Measurements from ENCODE around the gene TSPAN2. TPM values are rescaled to one million over a fixed set of nuclear protein-coding genes. Genes with fewer than 3 reads are reported as not detected.

TSPAN2 gene
- total and polyA plus RNA-seq, 12 donors: 4.0 to 17.7 (median 6.7) TPM

- DNase-seq (no peak), ATAC-seq (no peak)
- H3K9me3 ChIP-seq: peaks cover 0 to 49% (median 16%) of the 10 kb centered on the region in 11 donors
- no peaks in the 10 kb centered on the region for H3K36me3 ChIP-seq
- no peaks in the 10 kb centered on the region for H3K27me3 ChIP-seq
- no peak overlapping the region for H3K4me3 ChIP-seq
- H3K27ac ChIP-seq: no peak overlapping the region
- TF ChIP-seq, protein P1, sequence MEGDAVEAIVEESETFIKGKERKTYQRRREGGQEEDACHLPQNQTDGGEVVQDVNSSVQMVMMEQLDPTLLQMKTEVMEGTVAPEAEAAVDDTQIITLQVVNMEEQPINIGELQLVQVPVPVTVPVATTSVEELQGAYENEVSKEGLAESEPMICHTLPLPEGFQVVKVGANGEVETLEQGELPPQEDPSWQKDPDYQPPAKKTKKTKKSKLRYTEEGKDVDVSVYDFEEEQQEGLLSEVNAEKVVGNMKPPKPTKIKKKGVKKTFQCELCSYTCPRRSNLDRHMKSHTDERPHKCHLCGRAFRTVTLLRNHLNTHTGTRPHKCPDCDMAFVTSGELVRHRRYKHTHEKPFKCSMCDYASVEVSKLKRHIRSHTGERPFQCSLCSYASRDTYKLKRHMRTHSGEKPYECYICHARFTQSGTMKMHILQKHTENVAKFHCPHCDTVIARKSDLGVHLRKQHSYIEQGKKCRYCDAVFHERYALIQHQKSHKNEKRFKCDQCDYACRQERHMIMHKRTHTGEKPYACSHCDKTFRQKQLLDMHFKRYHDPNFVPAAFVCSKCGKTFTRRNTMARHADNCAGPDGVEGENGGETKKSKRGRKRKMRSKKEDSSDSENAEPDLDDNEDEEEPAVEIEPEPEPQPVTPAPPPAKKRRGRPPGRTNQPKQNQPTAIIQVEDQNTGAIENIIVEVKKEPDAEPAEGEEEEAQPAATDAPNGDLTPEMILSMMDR (IDR thresholded peaks at IDR 0.05): no peak
- intact Hi-C loops (cut with DNase I): no loop called here
- no peaks in the 10 kb centered on the region for H3K4me1 ChIP-seq
These were observed 32.5 kb upstream of the TSPAN2 start for GRCh38 chr1:115121793-115122192.

DNA sequence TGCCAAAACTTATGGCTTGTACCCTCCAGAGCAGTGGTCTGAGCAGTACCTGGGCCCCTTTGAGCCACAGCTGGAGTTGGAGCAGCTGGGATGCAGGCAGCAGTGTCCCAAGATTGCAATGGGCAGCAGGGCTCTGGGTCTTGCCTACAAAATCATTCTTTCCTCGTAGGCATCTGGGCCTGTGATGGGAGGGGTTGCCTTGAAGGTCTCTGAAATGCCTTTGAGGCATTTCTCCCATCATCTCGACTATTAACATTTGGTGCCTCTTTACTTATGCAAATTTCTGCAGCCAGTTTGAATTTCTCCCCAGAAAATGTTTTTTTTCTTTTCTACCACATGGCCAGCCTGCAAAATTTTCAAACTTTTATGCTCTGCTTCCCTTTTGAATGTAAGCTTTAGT is 31.0 kb upstream of the TSPAN2 start:
- intact Hi-C loops (cut with DNase I): no loop called here
- Histone ChIP-seq H3K9me3 (peaks cover 0 to 49% (median 16%) of the 10 kb centered on the region in 11 donors), H3K36me3 (no peaks in the 10 kb centered on the region), H3K27ac (no peak overlapping the region), H3K4me1 (no peaks in the 10 kb centered on the region), H3K4me3 (no peak overlapping the region), H3K27me3 (no peaks in the 10 kb centered on the region)
- no peak for ATAC-seq
- WGBS, 2 donors: 68 to 70% methylated on average over 2 of the region's 2 CpGs
- TF ChIP-seq, protein P1 (IDR thresholded peaks at IDR 0.05): no peak
- DNase-seq: no peak

GRCh38 chr1:115118611-115119010 is 29.3 kb upstream of the TSPAN2 start:
- no peaks in the 10 kb centered on the region for H3K27me3 ChIP-seq
- H3K4me1 ChIP-seq: peaks cover 0 to 3% (median 0%) of the 10 kb centered on the region in 9 donors
- TF ChIP-seq, protein P1 (IDR thresholded peaks at IDR 0.05): no peak
- intact Hi-C loops (cut with DNase I): no loop called here
- H3K27ac ChIP-seq: no peak overlapping the region
- ATAC-seq (no peak), DNase-seq (no peak)
- no peaks in the 10 kb centered on the region for H3K36me3 ChIP-seq
- no peak overlapping the region for H3K4me3 ChIP-seq
- H3K9me3 ChIP-seq: peaks cover 0 to 33% (median 10%) of the 10 kb centered on the region in 11 donors
- WGBS, 2 donors: 92 to 98% methylated on average over 4 of the region's 4 CpGs

- TF ChIP-seq, protein P1 (IDR thresholded peaks at IDR 0.05): no peak
- H3K27me3 ChIP-seq: peaks cover 0 to 2% (median 0%) of the 10 kb centered on the region in 7 donors
- intact Hi-C loops (cut with DNase I): no loop called here
- peaks cover 0 to 3% (median 0%) of the 10 kb centered on the region in 9 donors for H3K4me1 ChIP-seq
- no peak for ATAC-seq
- no peaks in the 10 kb centered on the region for H3K36me3 ChIP-seq
- H3K9me3 ChIP-seq: peaks cover 0 to 28% (median 8%) of the 10 kb centered on the region in 11 donors
- H3K27ac ChIP-seq: no peak overlapping the region
- DNase-seq: no peak
- H3K4me3 ChIP-seq: no peak overlapping the region
These were observed 28.8 kb upstream of the TSPAN2 start for GRCh38 chr1:115118086-115118485.
